Lung (tissue), 12 donors: ENCODE results near the gene GRID1. TPM values are rescaled to one million over a fixed set of nuclear protein-coding genes. Genes with fewer than 3 reads are reported as not detected.

ENCODE experiments used
- ATAC-seq: fragments of 200-7000 bp; cut with Tn5 transposase; one replicate; pipeline ENCODE4 v1.9.1; 2020; ENCODE audit warnings: moderate number of reproducible peaks; ENCODE audit not compliant: insufficient read depth, low FRiP score
- DNase-seq, 3 donors: peaks; one replicate each; pipeline ENCODE4 v3.0.0-alpha.2; 2013 to 2017
- H3K27ac ChIP-seq, 2 donors: one replicate each; pipeline ENCODE4 v1.5.1; 2013; ENCODE audit warnings: mild to moderate bottlenecking in 2 of 2, moderate library complexity in 2 of 2, control low read depth in 1 of 2, inconsistent platforms in 1 of 2, low read depth in 1 of 2, low read length in 1 of 2
- H3K27me3 ChIP-seq, 3 donors: one replicate each; pipeline ENCODE4 v1.5.1; 2013; ENCODE audit warnings: low read length in 2 of 3; ENCODE audit not compliant: control insufficient read depth in 3 of 3, insufficient read depth in 3 of 3
- H3K36me3 ChIP-seq, 4 donors: one replicate each; pipeline ENCODE4 v1.5.1; 2013; ENCODE audit warnings: low read length in 4 of 4, mild to moderate bottlenecking in 1 of 4, moderate library complexity in 1 of 4; ENCODE audit not compliant: control insufficient read depth in 4 of 4, insufficient read depth in 4 of 4
- H3K4me1 ChIP-seq, 5 donors: one replicate each; pipeline ENCODE4 v1.5.1; 2013; ENCODE audit warnings: low read length in 5 of 5, mild to moderate bottlenecking in 2 of 5, moderate library complexity in 1 of 5; ENCODE audit not compliant: control insufficient read depth in 5 of 5, insufficient read depth in 5 of 5
- H3K4me3 ChIP-seq: one replicate; pipeline ENCODE4 v1.5.1; 2013; ENCODE audit warnings: mild to moderate bottlenecking, control low read depth, moderate library complexity
- H3K9ac ChIP-seq, 2 donors: one replicate each; pipeline ENCODE4 v1.5.1; 2013; ENCODE audit warnings: low read length in 2 of 2, control low read depth in 1 of 2; ENCODE audit not compliant: insufficient read depth in 1 of 2
- H3K9me3 ChIP-seq, 4 donors: one replicate each; pipeline ENCODE4 v1.5.1; 2013; ENCODE audit warnings: low read length in 3 of 4, mild to moderate bottlenecking in 1 of 4, moderate library complexity in 1 of 4; ENCODE audit not compliant: control insufficient read depth in 4 of 4, insufficient read depth in 3 of 4
- WGBS, 2 donors: extraction: QIAGEN DNeasy Blood & Tissue Kit; methylation state at CpG; one replicate each; pipeline ENCODE4 v1.1.7; 2013; 5-methylcytosine and 5-hydroxymethylcytosine counted together
- polyA plus RNA-seq, 2 donors: library from polyadenylated mRNA; stranded (reverse); fragments of 200-250 nt; gene quantifications; one replicate each; pipeline ENCODE4 v1.2.1, GENCODE V29; 2013
- total RNA-seq, 2 donors: library from RNA; depleted of rRNA in 1 of 2; stranded (reverse); fragments of >200 nt in 1 of 2; gene quantifications; one replicate each; pipeline ENCODE4 v1.2.1, GENCODE V29; 2014 to 2021
- TF ChIP-seq, protein P1 (sequence below): IDR thresholded peaks from 2 replicates; pipeline ENCODE4 v1.5.1; 2012; ENCODE audit warnings: mild to moderate bottlenecking; ENCODE audit errors: control extremely low read depth, extremely low read depth
- donor health status: control.
- donor health status: control.
- donor health status: Bipolar disorder and iron deficiency.
- donor health status: healthy.
- donor health status: DM: yes; HTN: yes; CAD: no.

The GRID1 gene
- total and polyA plus RNA-seq, 4 donors, result 1.1 to 3.6 (median 2.2) TPM

DNA sequence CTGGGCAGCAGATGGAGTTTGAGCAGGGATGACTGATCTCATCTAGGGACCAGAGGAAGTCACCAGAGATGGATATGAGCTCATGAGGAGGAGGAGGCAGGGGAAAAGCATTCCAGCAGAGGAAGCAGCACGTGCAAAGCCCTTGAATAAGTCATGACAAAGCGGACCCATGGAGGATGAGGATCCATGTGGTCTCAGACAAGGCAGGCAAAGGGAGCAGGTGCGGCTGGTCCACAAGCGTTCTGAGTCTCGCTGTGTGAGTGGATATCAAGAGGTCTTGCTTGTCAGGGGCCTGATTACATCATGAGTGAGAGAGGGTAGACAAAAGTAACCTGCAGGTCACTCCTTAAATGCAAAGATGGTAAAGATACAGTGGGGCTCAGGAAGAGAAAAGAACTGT, 307.6 kb downstream of the GRID1 start:
- Histone ChIP-seq H3K9ac (no peak overlapping the region), H3K4me1 (no peaks in the 10 kb centered on the region), H3K27me3 (peaks cover 0 to 2% (median 0%) of the 10 kb centered on the region in 3 donors), H3K4me3 (no peak overlapping the region), H3K36me3 (no peaks in the 10 kb centered on the region), H3K9me3 (peaks cover 0 to 8% (median 0%) of the 10 kb centered on the region in 4 donors), H3K27ac (no peak overlapping the region)
- TF ChIP-seq, protein P1, sequence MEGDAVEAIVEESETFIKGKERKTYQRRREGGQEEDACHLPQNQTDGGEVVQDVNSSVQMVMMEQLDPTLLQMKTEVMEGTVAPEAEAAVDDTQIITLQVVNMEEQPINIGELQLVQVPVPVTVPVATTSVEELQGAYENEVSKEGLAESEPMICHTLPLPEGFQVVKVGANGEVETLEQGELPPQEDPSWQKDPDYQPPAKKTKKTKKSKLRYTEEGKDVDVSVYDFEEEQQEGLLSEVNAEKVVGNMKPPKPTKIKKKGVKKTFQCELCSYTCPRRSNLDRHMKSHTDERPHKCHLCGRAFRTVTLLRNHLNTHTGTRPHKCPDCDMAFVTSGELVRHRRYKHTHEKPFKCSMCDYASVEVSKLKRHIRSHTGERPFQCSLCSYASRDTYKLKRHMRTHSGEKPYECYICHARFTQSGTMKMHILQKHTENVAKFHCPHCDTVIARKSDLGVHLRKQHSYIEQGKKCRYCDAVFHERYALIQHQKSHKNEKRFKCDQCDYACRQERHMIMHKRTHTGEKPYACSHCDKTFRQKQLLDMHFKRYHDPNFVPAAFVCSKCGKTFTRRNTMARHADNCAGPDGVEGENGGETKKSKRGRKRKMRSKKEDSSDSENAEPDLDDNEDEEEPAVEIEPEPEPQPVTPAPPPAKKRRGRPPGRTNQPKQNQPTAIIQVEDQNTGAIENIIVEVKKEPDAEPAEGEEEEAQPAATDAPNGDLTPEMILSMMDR, result no peak
- ATAC-seq, result no peak
- WGBS, 2 donors, result 64 to 72% methylated on average over 5 of the region's 5 CpGs
- DNase-seq, result no peak

DNA sequence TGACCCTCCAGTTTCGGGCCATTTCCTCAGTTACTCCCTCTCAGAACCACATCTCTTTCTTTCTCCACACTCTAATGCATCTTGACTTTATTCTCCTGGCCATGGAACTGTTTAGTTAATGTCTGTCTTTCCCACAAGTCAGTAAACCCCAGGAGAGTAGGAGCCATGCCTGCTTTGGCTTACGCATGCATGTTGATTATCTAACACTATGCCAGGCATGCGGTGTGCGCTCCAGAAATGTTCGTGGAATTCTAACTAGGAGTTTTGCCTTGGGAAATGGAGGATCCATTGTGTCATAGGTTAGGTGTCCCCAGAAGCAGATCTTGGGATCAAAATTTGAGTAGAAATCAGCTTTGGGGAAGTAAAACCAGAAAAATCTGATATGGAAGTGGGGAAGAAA, 308.9 kb downstream of the GRID1 start:
- Histone ChIP-seq H3K4me3 (no peak overlapping the region), H3K36me3 (no peaks in the 10 kb centered on the region), H3K4me1 (no peaks in the 10 kb centered on the region), H3K27me3 (peaks cover 0 to 2% (median 0%) of the 10 kb centered on the region in 3 donors), H3K9ac (no peak overlapping the region), H3K9me3 (peaks cover 0 to 8% (median 0%) of the 10 kb centered on the region in 4 donors), H3K27ac (no peak overlapping the region)
- DNase-seq (no peak), ATAC-seq (no peak)
- 84 to 90% methylated on average over 5 of the region's 5 CpGs for WGBS, 2 donors
- TF ChIP-seq, protein P1, result no peak

DNA sequence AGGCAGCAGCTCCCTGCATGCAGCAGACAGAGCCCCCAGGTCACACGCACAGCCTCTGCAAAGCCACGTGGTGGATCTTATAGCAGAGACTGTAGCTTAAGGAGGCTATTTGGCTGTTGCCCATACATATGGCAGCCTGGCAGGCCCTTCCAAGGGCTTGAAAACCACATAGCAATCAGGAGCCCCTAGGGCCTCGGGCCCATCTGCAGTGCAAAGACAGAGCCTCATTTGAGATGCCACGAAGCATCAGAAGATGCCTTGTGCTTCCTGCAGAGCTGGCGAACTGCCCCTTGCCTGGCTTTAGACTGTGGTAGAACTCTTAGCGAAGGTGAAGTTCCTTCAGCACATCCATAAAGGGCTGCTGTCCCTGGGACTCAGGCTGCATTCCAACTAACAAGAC, 309.9 kb downstream of the GRID1 start:
- DNase-seq, result no peak
- WGBS, 2 donors, result 86 to 89% methylated on average over 6 of the region's 6 CpGs
- Histone ChIP-seq H3K9ac (no peak overlapping the region), H3K9me3 (peaks cover 0 to 8% (median 0%) of the 10 kb centered on the region in 4 donors), H3K27ac (no peak overlapping the region), H3K36me3 (no peaks in the 10 kb centered on the region), H3K4me1 (no peaks in the 10 kb centered on the region), H3K4me3 (no peak overlapping the region), H3K27me3 (peaks cover 0 to 2% (median 0%) of the 10 kb centered on the region in 3 donors)
- TF ChIP-seq, protein P1, result no peak
- no peak for ATAC-seq

DNA sequence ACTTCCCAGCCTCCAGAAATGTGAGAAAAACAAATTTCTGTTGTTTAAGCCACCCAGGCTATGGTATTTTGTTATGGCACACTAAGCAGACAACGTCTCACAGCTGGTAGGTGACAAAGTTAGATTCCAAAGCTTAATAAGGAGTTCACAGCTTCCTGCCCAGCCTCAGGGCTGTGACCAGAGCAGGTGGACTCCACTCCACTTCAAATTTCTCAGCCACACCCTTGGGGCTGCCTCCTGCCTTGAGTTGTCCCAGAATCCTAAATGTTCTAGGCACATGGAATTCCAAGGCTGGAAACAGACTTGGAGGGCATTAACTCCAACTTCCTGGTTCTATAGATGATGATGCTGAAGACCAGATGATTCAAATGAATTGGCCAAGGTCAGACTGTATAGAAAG, 310.7 kb downstream of the GRID1 start:
- DNase-seq (no peak), ATAC-seq (no peak)
- Histone ChIP-seq H3K9me3 (peaks cover 0 to 8% (median 0%) of the 10 kb centered on the region in 4 donors), H3K27me3 (peaks cover 0 to 2% (median 0%) of the 10 kb centered on the region in 3 donors), H3K9ac (no peak overlapping the region), H3K27ac (no peak overlapping the region), H3K36me3 (no peaks in the 10 kb centered on the region), H3K4me3 (no peak overlapping the region), H3K4me1 (no peaks in the 10 kb centered on the region)
- TF ChIP-seq, protein P1, result no peak
- 67 to 81% methylated on average over 1 of the region's 1 CpG for WGBS, 2 donors
